ENCODE data around the gene SCAMP5.

- TF ChIP-seq EZH2phosphoT487 (IDR thresholded peaks at IDR 0.05; ENCODE audit: borderline replicate concordance): no peak
- TF ChIP-seq, protein P1, sequence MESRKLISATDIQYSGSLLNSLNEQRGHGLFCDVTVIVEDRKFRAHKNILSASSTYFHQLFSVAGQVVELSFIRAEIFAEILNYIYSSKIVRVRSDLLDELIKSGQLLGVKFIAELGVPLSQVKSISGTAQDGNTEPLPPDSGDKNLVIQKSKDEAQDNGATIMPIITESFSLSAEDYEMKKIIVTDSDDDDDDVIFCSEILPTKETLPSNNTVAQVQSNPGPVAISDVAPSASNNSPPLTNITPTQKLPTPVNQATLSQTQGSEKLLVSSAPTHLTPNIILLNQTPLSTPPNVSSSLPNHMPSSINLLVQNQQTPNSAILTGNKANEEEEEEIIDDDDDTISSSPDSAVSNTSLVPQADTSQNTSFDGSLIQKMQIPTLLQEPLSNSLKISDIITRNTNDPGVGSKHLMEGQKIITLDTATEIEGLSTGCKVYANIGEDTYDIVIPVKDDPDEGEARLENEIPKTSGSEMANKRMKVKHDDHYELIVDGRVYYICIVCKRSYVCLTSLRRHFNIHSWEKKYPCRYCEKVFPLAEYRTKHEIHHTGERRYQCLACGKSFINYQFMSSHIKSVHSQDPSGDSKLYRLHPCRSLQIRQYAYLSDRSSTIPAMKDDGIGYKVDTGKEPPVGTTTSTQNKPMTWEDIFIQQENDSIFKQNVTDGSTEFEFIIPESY (IDR thresholded peaks at IDR 0.05; ENCODE audit: extremely low read depth, insufficient replicate concordance, low read length): no peak
- no peak for TF ChIP-seq EGR1 (IDR thresholded peaks at IDR 0.05; ENCODE audit: low read depth)
- no peak for TF ChIP-seq FOSL1 (IDR thresholded peaks at IDR 0.05; ENCODE audit: low read depth)
Observed at GRCh38 chr15:74959586-74959939, 35.8 kb upstream of the SCAMP5 start.
